Fibroblast of lung (primary cell): ENCODE results near the gene SNX3. TPM values are rescaled to one million over a fixed set of nuclear protein-coding genes. Genes with fewer than 3 reads are reported as not detected.
"Not testable (repeated sequence)": the region's sequence is repeated elsewhere in the genome, so short reads cannot be mapped to it uniquely, and the experiment has no call there.

Experiments
- DNase-seq, 2 donors: peaks; one replicate each; pipeline versions ENCODE4 v3.0.0 to v3.0.0-alpha.2; 2010; ENCODE audit warnings: low read depth in 2 of 2
- H2AFZ ChIP-seq: 2 replicates; pipeline ENCODE4 v1.5.1; 2012; ENCODE audit warnings: low read length, control low read depth, inconsistent platforms
- H3K27ac ChIP-seq: 2 replicates; pipeline ENCODE4 v1.5.1; 2011; ENCODE audit warnings: low read length, control low read depth; ENCODE audit not compliant: insufficient read depth
- H3K27me3 ChIP-seq: 2 replicates; pipeline ENCODE4 v1.5.1; 2011; ENCODE audit warnings: mild to moderate bottlenecking, low read length; ENCODE audit not compliant: control insufficient read depth, insufficient read depth
- H3K36me3 ChIP-seq: 2 replicates; pipeline ENCODE4 v1.5.1; 2011; ENCODE audit warnings: low read length; ENCODE audit not compliant: control insufficient read depth, insufficient read depth
- H3K4me1 ChIP-seq: 2 replicates; pipeline ENCODE4 v1.5.1; 2011; ENCODE audit warnings: low read length; ENCODE audit not compliant: control insufficient read depth, insufficient read depth; ENCODE audit errors: extremely low read depth
- H3K4me2 ChIP-seq: 2 replicates; pipeline ENCODE4 v1.5.1; 2011; ENCODE audit warnings: low read length, control low read depth; ENCODE audit not compliant: insufficient read depth; ENCODE audit errors: extremely low read depth
- H3K4me3 ChIP-seq, 4 experiments: fragments of 200-600 bp in 1 of 4; sonication (generic) in 1 of 4; replicated peaks in 1 of 4; 2 replicates each; pipeline ENCODE4 v1.5.1; 2011 to 2016; ENCODE audit warnings: low read length in 4 of 4, low read depth in 3 of 4, mild to moderate bottlenecking in 3 of 4, control low read depth in 2 of 4, inconsistent platforms in 1 of 4, mixed read lengths in 1 of 4; ENCODE audit not compliant: insufficient read depth in 1 of 4; ENCODE audit errors: control extremely low read depth in 1 of 4
- H3K79me2 ChIP-seq: 2 replicates; pipeline ENCODE4 v1.5.1; 2012; ENCODE audit warnings: mild to moderate bottlenecking, low read length, inconsistent platforms; ENCODE audit not compliant: control insufficient read depth, insufficient read depth
- H3K9ac ChIP-seq: 2 replicates; pipeline ENCODE4 v1.5.1; 2011; ENCODE audit warnings: mild to moderate bottlenecking, low read length, control low read depth; ENCODE audit not compliant: insufficient read depth
- H3K9me3 ChIP-seq: 2 replicates; pipeline ENCODE4 v1.5.1; 2012; ENCODE audit warnings: low read depth, low read length; ENCODE audit not compliant: control insufficient read depth, insufficient read depth
- H4K20me1 ChIP-seq: 2 replicates; pipeline ENCODE4 v1.5.1; 2011; ENCODE audit warnings: low read length; ENCODE audit not compliant: control insufficient read depth, insufficient read depth; ENCODE audit errors: extremely low read depth
- EZH2 ChIP-seq: IDR thresholded peaks from 2 replicates; pipeline ENCODE4 v1.5.1; 2012; ENCODE audit warnings: low read length, control low read depth, mild to moderate bottlenecking; ENCODE audit errors: missing control alignments
- polyA plus RNA-seq, 2 donors: library from polyadenylated mRNA; depleted of rRNA in 1 of 2; stranded (reverse) in 1 of 2; unstranded in 1 of 2; fragments of >200 nt; gene quantifications; 2 replicates each; pipeline ENCODE4 v1.2.1, GENCODE V29; 2011 to 2012; ENCODE audit warnings: missing spikeins in 1 of 2
- total RNA-seq: library from RNA; depleted of rRNA; stranded (reverse); fragments of >200 nt; gene quantifications from 2 replicates; pipeline ENCODE4 v1.2.1, GENCODE V29; 2014
- TF ChIP-seq, protein P1 (sequence below), 2 donors: IDR thresholded peaks in 1 of 2; conservative IDR thresholded peaks in 1 of 2; 1 replicate in 1 of 2; 2 replicates in 1 of 2; pipeline ENCODE4 v1.5.1; 2011 to 2012; ENCODE audit warnings: low read length in 2 of 2, control low read depth in 1 of 2, inconsistent platforms in 1 of 2, low read depth in 1 of 2, mild to moderate bottlenecking in 1 of 2

The SNX3 gene
- total and polyA plus RNA-seq, 2 donors (not counting 1 experiment from before 2014, with no cell fraction given): 209 to 428 TPM

DNA sequence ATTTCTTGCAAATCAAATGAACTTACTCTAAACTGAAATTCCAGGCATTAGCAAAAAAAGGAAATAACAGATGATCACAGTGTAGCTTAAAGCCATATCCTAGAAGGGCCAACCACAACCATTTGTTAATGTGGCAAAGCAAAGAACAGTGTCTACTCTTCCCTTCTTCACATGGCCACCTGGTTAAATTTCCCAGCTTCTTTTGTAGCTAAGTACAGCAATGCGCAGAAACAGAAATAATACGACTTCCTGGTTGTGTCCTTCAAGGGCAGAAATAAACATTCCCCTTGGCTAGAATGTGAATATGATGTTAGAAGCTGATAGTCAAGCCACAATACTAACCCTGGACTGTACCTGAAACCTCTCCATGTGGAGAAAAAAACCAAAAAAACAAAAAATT, 9.6 kb downstream of the SNX3 start:
- H4K20me1 ChIP-seq: no peaks in the 10 kb centered on the region
- H3K27me3 ChIP-seq: no peaks in the 10 kb centered on the region
- peaks cover 58% of the 10 kb centered on the region for H3K79me2 ChIP-seq
- H3K36me3 ChIP-seq: no peaks in the 10 kb centered on the region
- no peak for DNase-seq
- H2AFZ ChIP-seq: no peak overlapping the region
- no peak overlapping the region for H3K9ac ChIP-seq
- H3K27ac ChIP-seq: no peak overlapping the region
- TF ChIP-seq, protein P1, sequence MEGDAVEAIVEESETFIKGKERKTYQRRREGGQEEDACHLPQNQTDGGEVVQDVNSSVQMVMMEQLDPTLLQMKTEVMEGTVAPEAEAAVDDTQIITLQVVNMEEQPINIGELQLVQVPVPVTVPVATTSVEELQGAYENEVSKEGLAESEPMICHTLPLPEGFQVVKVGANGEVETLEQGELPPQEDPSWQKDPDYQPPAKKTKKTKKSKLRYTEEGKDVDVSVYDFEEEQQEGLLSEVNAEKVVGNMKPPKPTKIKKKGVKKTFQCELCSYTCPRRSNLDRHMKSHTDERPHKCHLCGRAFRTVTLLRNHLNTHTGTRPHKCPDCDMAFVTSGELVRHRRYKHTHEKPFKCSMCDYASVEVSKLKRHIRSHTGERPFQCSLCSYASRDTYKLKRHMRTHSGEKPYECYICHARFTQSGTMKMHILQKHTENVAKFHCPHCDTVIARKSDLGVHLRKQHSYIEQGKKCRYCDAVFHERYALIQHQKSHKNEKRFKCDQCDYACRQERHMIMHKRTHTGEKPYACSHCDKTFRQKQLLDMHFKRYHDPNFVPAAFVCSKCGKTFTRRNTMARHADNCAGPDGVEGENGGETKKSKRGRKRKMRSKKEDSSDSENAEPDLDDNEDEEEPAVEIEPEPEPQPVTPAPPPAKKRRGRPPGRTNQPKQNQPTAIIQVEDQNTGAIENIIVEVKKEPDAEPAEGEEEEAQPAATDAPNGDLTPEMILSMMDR (conservative IDR thresholded peaks at IDR 0.05 in 1 of 2, IDR thresholded peaks at IDR 0.05 in 1 of 2; ENCODE audit: low read depth in 1 of 2, low read length in 2 of 2): no peak
- H3K4me1 ChIP-seq: no peaks in the 10 kb centered on the region
- H3K4me3 ChIP-seq: no peak overlapping the region
- no peak overlapping the region for H3K4me2 ChIP-seq
- H3K9me3 ChIP-seq: no peaks in the 10 kb centered on the region

DNA sequence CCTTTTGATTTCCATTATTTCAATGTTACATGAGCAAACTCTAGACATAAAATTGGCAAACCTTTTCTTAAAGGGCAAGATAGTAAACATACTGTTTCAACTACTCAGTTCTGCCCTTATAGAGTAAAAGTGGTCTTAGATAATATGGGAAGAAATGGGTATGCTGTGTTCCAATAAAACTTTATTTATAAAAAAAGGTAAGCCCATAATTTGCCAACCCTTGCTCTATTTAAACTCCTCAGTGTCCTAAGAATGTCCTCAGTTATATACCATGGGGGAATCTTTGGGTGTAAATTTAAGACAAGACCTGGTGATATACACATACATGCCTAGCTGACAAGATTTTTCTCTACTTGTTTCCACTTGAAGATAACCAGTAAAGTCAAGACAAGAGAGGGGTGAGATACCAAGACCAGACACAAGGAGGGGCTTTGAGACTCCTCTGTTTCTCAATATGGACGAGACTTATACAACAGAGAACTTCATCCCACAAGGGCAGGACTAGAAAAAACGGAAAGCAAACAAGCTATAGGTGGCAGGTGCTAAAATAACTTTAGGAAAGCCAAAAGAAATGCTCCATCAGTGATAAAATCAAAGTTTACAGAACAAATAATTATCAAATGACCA, 10.5 kb downstream of the SNX3 start:
- Histone ChIP-seq H3K27ac (no peak overlapping the region), H3K9ac (no peak overlapping the region)

GRCh38 chr6:108247965-108248536, 12.8 kb downstream of the SNX3 start:
- Histone ChIP-seq H3K36me3 (no peaks in the 10 kb centered on the region), H4K20me1 (no peaks in the 10 kb centered on the region), H3K79me2 (peaks cover 39% of the 10 kb centered on the region), H3K9me3 (no peaks in the 10 kb centered on the region), H3K4me1 (no peaks in the 10 kb centered on the region), H3K27ac (no peak overlapping the region), H3K4me2 (no peak overlapping the region), H3K4me3 (no peak overlapping the region), H3K9ac (no peak overlapping the region), H2AFZ (no peak overlapping the region), H3K27me3 (no peaks in the 10 kb centered on the region)
- TF ChIP-seq, protein P1 (conservative IDR thresholded peaks at IDR 0.05 in 1 of 2, IDR thresholded peaks at IDR 0.05 in 1 of 2; ENCODE audit: low read depth in 1 of 2, low read length in 2 of 2): no peak
- no peak for TF ChIP-seq EZH2
- DNase-seq: no peak

More for the DNA sequence above, 10.5 kb downstream of the SNX3 start:
- Histone ChIP-seq H3K9me3 (no peaks in the 10 kb centered on the region), H3K79me2 (peaks cover 51% of the 10 kb centered on the region), H3K27me3 (no peaks in the 10 kb centered on the region), H3K4me2 (no peak overlapping the region), H2AFZ (no peak overlapping the region), H3K4me1 (no peaks in the 10 kb centered on the region), H3K36me3 (no peaks in the 10 kb centered on the region), H3K4me3 (no peak overlapping the region), H4K20me1 (no peaks in the 10 kb centered on the region)
- peak; percentile 19 to 25 for DNase-seq
- TF ChIP-seq EZH2: no peak
- TF ChIP-seq, protein P1 (conservative IDR thresholded peaks at IDR 0.05 in 1 of 2, IDR thresholded peaks at IDR 0.05 in 1 of 2; ENCODE audit: low read depth in 1 of 2, low read length in 2 of 2): peak; percentile 21 to 37

DNA sequence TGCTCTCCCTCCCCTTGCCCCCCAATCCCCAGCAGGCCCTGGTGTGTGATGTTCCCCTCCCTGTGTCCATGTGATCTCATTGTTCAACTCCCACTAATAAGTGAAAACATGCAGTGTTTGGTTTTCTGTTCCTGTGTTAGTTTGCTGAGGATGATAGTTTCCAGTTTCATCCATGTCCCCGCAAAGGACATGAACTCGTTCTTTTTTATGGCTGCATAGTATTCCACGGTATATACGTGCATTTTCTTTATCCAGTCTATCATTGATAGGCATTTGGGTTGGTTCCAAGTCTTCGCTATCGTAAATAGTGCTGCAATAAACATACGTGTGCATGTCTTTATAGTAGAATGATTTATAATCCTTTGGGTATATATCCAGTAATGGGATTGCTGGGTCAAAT, 15.7 kb downstream of the SNX3 start:
- peaks cover 27% of the 10 kb centered on the region for H3K79me2 ChIP-seq
- not testable (repeated sequence) for H2AFZ ChIP-seq, H3K27ac ChIP-seq, H3K9ac ChIP-seq, H3K9me3 ChIP-seq, H3K4me1 ChIP-seq, DNase-seq, H3K4me3 ChIP-seq, H3K4me2 ChIP-seq, H3K36me3 ChIP-seq, H3K27me3 ChIP-seq, H4K20me1 ChIP-seq
